Endothelial cell of umbilical vein (primary cell): ENCODE measurements around the gene SERPINI1. TPM values are rescaled to one million over a fixed set of nuclear protein-coding genes. Genes with fewer than 3 reads are reported as not detected.

Experiments
- BruUV-seq: library from RNA; stranded (reverse); fragments of 400-500 nt; replicated peaks from 2 replicates; lab custom pipeline; 2021; lab: Mats Ljungman, UMichigan
- CTCF ChIA-PET: fragments of 300-600, 350-600 bp; sonication (Branson Sonifier 250); formaldehyde crosslinking; loops from one replicate; lab custom pipeline; 2021; ENCODE audit warnings: antibody characterized with exemption, inconsistent platforms; lab: Charles Lee
- POLR2A ChIA-PET: fragments of 300-600, 350-600 bp; sonication (Branson Sonifier 250); formaldehyde crosslinking; loops from one replicate; lab custom pipeline; 2021; ENCODE audit warnings: antibody characterized with exemption, inconsistent platforms; lab: Charles Lee
- DNase-seq: peaks from one replicate; pipeline ENCODE4 v3.0.0-alpha.2; 2011; ENCODE audit warnings: low read depth, low spot score
- FAIRE-seq: peaks from 2 replicates; lab custom pipeline; 2011; peaks lifted over from hg19 to GRCh38; lab: Jason Lieb, UNC
- H2AFZ ChIP-seq: 2 replicates; pipeline ENCODE4 v1.6.0; 2012; ENCODE audit warnings: low read depth, low read length, control low read depth, inconsistent platforms
- H3K27ac ChIP-seq: 2 replicates; pipeline ENCODE4 v1.5.1; 2011; ENCODE audit warnings: low read depth, mild to moderate bottlenecking, control low read depth, low read length, moderate library complexity; ENCODE audit not compliant: insufficient read depth
- H3K27me3 ChIP-seq, 2 experiments: 2 replicates each; pipeline versions ENCODE4 v1.6.0 to v1.6.1; 2011; ENCODE audit warnings: low read length in 2 of 2, mixed read lengths in 1 of 2; ENCODE audit not compliant: control insufficient read depth in 2 of 2, insufficient read depth in 2 of 2
- H3K36me3 ChIP-seq, 2 experiments: 2 replicates in 1 of 2; 3 replicates in 1 of 2; pipeline ENCODE4 v1.5.1; 2011; ENCODE audit warnings: low read length in 2 of 2, mild to moderate bottlenecking in 1 of 2, moderate library complexity in 1 of 2; ENCODE audit not compliant: control insufficient read depth in 2 of 2, insufficient read depth in 2 of 2; ENCODE audit errors: extremely low read depth in 1 of 2
- H3K4me1 ChIP-seq: 3 replicates; pipeline ENCODE4 v1.5.1; 2011; ENCODE audit warnings: mild to moderate bottlenecking, low read length; ENCODE audit not compliant: control insufficient read depth, insufficient read depth; ENCODE audit errors: extremely low read depth
- H3K4me2 ChIP-seq: 2 replicates; pipeline ENCODE4 v1.6.1; 2011; ENCODE audit warnings: low read length, control low read depth, mixed read lengths; ENCODE audit not compliant: insufficient read depth
- H3K4me3 ChIP-seq, 3 experiments: fragments of 200-600 bp in 1 of 3; sonication (generic), shearing (Covaris generic) in 1 of 3; replicated peaks in 1 of 3; 2 replicates each; pipeline ENCODE4 v1.5.1; 2011 to 2016; ENCODE audit warnings: control low read depth in 3 of 3, low read length in 3 of 3, mild to moderate bottlenecking in 2 of 3, inconsistent platforms in 1 of 3, low read depth in 1 of 3, moderate library complexity in 1 of 3; ENCODE audit not compliant: insufficient read depth in 1 of 3
- H3K79me2 ChIP-seq: 2 replicates; pipeline ENCODE4 v1.6.0; 2012; ENCODE audit warnings: low read length, inconsistent platforms; ENCODE audit not compliant: control insufficient read depth, insufficient read depth
- H3K9ac ChIP-seq: replicated peaks from 2 replicates; pipeline ENCODE3; 2011; ENCODE audit warnings: low read length, control low read depth; ENCODE audit not compliant: insufficient read depth; ENCODE audit errors: extremely low read depth
- H3K9me1 ChIP-seq: replicated peaks from 3 replicates; pipeline ENCODE4 v1.6.0; 2011; ENCODE audit warnings: mild to moderate bottlenecking, low read length; ENCODE audit not compliant: control insufficient read depth, insufficient read depth; ENCODE audit errors: extremely low read depth
- H3K9me3 ChIP-seq: replicated peaks from 2 replicates; pipeline ENCODE4 v1.5.1; 2012; ENCODE audit warnings: low read length, inconsistent platforms; ENCODE audit not compliant: control insufficient read depth, insufficient read depth
- H4K20me1 ChIP-seq: replicated peaks from 2 replicates; pipeline ENCODE3; 2011; ENCODE audit warnings: mild to moderate bottlenecking, low read length; ENCODE audit not compliant: control insufficient read depth, insufficient read depth; ENCODE audit errors: extremely low read depth
- EZH2 ChIP-seq: IDR thresholded peaks from 2 replicates; pipeline ENCODE4 v1.6.1; 2012; ENCODE audit warnings: borderline replicate concordance, low read depth, mild to moderate bottlenecking, moderate library complexity, low read length, inconsistent platforms; ENCODE audit not compliant: severe bottlenecking
- FOS ChIP-seq: IDR thresholded peaks from 2 replicates; pipeline ENCODE4 v1.6.1; 2011; ENCODE audit warnings: mild to moderate bottlenecking, low read length, moderate library complexity, borderline replicate concordance; ENCODE audit not compliant: insufficient read depth
- GATA2 ChIP-seq: IDR thresholded peaks from 2 replicates; pipeline ENCODE4 v1.7.0; 2011; ENCODE audit warnings: low read depth, mild to moderate bottlenecking, moderate library complexity, mixed read lengths, low read length; ENCODE audit not compliant: insufficient read length, insufficient read depth
- JUN ChIP-seq: IDR thresholded peaks from 2 replicates; pipeline ENCODE4 v1.6.1; 2011; ENCODE audit warnings: borderline replicate concordance, low read depth; ENCODE audit not compliant: insufficient read length, insufficient read depth
- MAX ChIP-seq: IDR thresholded peaks from 2 replicates; pipeline ENCODE4 v1.6.1; 2011; ENCODE audit not compliant: insufficient read depth, insufficient read length
- MYC ChIP-seq: IDR thresholded peaks from one replicate; pipeline ENCODE4 v1.6.1; 2011; ENCODE audit warnings: mild to moderate bottlenecking, low read depth, low read length
- POLR2A ChIP-seq: IDR thresholded peaks from 2 replicates; pipeline ENCODE4 v1.6.1; 2012; ENCODE audit warnings: low read depth, mild to moderate bottlenecking, control low read depth, low read length
- POLR2AphosphoS5 ChIP-seq: IDR thresholded peaks from 2 replicates; pipeline ENCODE4 v1.6.1; 2012; ENCODE audit warnings: low read depth, mild to moderate bottlenecking, control low read depth, low read length, moderate library complexity; ENCODE audit not compliant: insufficient read depth
- dilution Hi-C: fragments of 300-500 bp; cut with MboI; formaldehyde crosslinking; loops from one replicate; pipeline ENCODE4 v1.15.0; 2019; ENCODE audit warnings: low sequenced_read_pairs; ENCODE audit not compliant: extremely low pct_ligation_motif_present
- intact Hi-C: fragments of 100-400 bp; cut with micrococcal nuclease; formaldehyde crosslinking; loops from one replicate; pipeline ENCODE4 v1.10.0; 2022
- polyA plus RNA-seq, 4 experiments: library from polyadenylated mRNA; depleted of rRNA in 3 of 4; stranded (reverse) in 3 of 4; unstranded in 1 of 4; fragments of >200 nt; gene quantifications; 2 replicates each; pipeline versions ENCODE4 v1.2.1 to v1.2.3, GENCODE V29; 2011 to 2012; ENCODE audit warnings: missing spikeins in 1 of 4
- total RNA-seq: library from RNA; stranded (reverse); gene quantifications from 2 replicates; pipeline ENCODE4 v1.2.3, GENCODE V29; 2021
- TF ChIP-seq, protein P1 (sequence below), 2 donors: IDR thresholded peaks; 1 replicate in 1 of 2; 2 replicates in 1 of 2; pipeline ENCODE4 v1.5.1; 2011; ENCODE audit warnings: low read length in 2 of 2, mild to moderate bottlenecking in 2 of 2, moderate library complexity in 2 of 2, control low read depth in 1 of 2, inconsistent platforms in 1 of 2, low read depth in 1 of 2; ENCODE audit not compliant: insufficient read depth in 1 of 2; ENCODE audit errors: extremely low read depth in 1 of 2

SERPINI1 gene
- total and polyA plus RNA-seq, 2 donors (not counting 3 experiments of a cell fraction or from before 2014, with no cell fraction given): 0.22 to 0.28 TPM

DNA sequence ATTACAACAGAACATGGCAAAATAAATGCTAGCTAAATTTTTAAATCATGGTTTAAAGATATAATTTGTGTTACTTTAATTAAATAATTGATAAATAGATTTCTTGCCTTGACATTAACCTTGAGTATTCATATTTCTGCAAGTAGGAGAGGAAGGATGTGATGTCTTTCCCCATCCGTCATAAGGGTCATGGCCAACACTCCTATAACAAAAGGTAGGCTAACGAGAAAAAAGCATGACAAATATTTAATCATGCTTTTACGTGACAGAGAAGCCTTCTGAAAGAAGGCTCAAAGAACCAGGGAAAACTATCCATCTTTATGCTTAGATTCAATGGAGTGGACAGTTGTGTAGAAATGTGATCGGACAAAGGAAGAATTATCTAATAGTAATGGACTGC lies 135.2 kb downstream of the SERPINI1 start:
- H4K20me1 ChIP-seq: no peaks in the 10 kb centered on the region
- no peak overlapping the region for H2AFZ ChIP-seq
- H3K9ac ChIP-seq: no peak overlapping the region
- no peaks in the 10 kb centered on the region for H3K36me3 ChIP-seq
- no peak for FAIRE-seq
- ChIA-PET CTCF (interaction anchor here (3.2 kb wide), 1 partner anchor 11 kb away, joined by 17 read pairs; no protein-coding TSS in a partner anchor), POLR2A (no interaction called here)
- intact Hi-C loops (no loop called here), dilution Hi-C loops (no loop called here)
- H3K4me1 ChIP-seq: no peaks in the 10 kb centered on the region
- TF ChIP-seq MYC (no peak), GATA2 (no peak), MAX (no peak), JUN (no peak), EZH2 (no peak), POLR2AphosphoS5 (no peak), FOS (no peak), POLR2A (no peak)
- TF ChIP-seq, protein P1, sequence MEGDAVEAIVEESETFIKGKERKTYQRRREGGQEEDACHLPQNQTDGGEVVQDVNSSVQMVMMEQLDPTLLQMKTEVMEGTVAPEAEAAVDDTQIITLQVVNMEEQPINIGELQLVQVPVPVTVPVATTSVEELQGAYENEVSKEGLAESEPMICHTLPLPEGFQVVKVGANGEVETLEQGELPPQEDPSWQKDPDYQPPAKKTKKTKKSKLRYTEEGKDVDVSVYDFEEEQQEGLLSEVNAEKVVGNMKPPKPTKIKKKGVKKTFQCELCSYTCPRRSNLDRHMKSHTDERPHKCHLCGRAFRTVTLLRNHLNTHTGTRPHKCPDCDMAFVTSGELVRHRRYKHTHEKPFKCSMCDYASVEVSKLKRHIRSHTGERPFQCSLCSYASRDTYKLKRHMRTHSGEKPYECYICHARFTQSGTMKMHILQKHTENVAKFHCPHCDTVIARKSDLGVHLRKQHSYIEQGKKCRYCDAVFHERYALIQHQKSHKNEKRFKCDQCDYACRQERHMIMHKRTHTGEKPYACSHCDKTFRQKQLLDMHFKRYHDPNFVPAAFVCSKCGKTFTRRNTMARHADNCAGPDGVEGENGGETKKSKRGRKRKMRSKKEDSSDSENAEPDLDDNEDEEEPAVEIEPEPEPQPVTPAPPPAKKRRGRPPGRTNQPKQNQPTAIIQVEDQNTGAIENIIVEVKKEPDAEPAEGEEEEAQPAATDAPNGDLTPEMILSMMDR (IDR thresholded peaks at IDR 0.05; ENCODE audit: extremely low read depth in 1 of 2, insufficient read depth in 1 of 2, low read depth in 1 of 2, low read length in 2 of 2): no peak
- H3K79me2 ChIP-seq: no peaks in the 10 kb centered on the region
- DNase-seq: no peak
- no TSS peak for BruUV-seq
- no peaks in the 10 kb centered on the region for H3K27me3 ChIP-seq
- H3K27ac ChIP-seq: no peak overlapping the region
- H3K9me1 ChIP-seq: no peaks in the 10 kb centered on the region
- no peak overlapping the region for H3K4me2 ChIP-seq
- H3K9me3 ChIP-seq: no peaks in the 10 kb centered on the region
- no peak overlapping the region for H3K4me3 ChIP-seq
